GM12865 (cell line): ENCODE data around the gene XRCC4.
"Not testable (repeated sequence)": the region's sequence is repeated elsewhere in the genome, so short reads cannot be mapped to it uniquely, and the experiment has no call there.

Experiments
- DNase-seq: peaks from one replicate; pipeline ENCODE4 v3.0.0; 2010; ENCODE audit warnings: low read depth
- H3K4me3 ChIP-seq: 2 replicates; pipeline ENCODE4 v1.5.1; 2011; ENCODE audit warnings: mild to moderate bottlenecking, low read depth, low read length, control low read depth
- TF ChIP-seq, protein P1 (sequence below): IDR thresholded peaks from 2 replicates; pipeline ENCODE4 v1.5.1; 2011; ENCODE audit warnings: low read length, control low read depth, low read depth, inconsistent platforms; ENCODE audit not compliant: insufficient read depth; ENCODE audit errors: missing control alignments

Gene XRCC4

GRCh38 chr5:83249156-83249555, 171.8 kb downstream of the XRCC4 start:
- TF ChIP-seq, protein P1, sequence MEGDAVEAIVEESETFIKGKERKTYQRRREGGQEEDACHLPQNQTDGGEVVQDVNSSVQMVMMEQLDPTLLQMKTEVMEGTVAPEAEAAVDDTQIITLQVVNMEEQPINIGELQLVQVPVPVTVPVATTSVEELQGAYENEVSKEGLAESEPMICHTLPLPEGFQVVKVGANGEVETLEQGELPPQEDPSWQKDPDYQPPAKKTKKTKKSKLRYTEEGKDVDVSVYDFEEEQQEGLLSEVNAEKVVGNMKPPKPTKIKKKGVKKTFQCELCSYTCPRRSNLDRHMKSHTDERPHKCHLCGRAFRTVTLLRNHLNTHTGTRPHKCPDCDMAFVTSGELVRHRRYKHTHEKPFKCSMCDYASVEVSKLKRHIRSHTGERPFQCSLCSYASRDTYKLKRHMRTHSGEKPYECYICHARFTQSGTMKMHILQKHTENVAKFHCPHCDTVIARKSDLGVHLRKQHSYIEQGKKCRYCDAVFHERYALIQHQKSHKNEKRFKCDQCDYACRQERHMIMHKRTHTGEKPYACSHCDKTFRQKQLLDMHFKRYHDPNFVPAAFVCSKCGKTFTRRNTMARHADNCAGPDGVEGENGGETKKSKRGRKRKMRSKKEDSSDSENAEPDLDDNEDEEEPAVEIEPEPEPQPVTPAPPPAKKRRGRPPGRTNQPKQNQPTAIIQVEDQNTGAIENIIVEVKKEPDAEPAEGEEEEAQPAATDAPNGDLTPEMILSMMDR, result no peak
- H3K4me3 ChIP-seq, result no peak overlapping the region
- DNase-seq, result no peak

GRCh38 chr5:83251849-83252248, 174.5 kb downstream of the XRCC4 start:
- TF ChIP-seq, protein P1, result no peak
- no peak overlapping the region for H3K4me3 ChIP-seq
- no peak for DNase-seq

DNA sequence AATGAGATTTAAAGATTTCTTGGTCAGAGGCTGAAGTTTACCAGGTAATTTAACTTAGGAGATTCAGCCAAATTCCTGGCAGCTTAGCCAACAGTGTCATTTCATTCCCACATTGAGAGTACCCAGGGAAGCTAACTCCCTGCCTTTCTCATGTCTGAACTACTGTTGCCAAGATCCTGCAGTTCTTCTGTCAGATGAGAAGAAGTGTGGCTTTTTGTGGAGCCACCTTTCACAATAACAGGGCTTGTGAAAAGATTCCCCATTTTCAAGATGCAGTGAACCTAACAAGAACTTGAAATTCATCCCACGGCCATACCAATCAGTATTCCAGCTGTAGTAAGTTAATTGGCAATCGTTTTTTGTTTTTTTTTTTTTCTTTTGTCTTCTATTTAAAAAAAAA, 176.4 kb downstream of the XRCC4 start:
- H3K4me3 ChIP-seq, result no peak overlapping the region
- no peak for DNase-seq
- TF ChIP-seq, protein P1, result no peak

GRCh38 chr5:83255268-83255667, 177.9 kb downstream of the XRCC4 start:
- H3K4me3 ChIP-seq, result no peak overlapping the region
- DNase-seq, result no peak
- TF ChIP-seq, protein P1, result no peak

DNA sequence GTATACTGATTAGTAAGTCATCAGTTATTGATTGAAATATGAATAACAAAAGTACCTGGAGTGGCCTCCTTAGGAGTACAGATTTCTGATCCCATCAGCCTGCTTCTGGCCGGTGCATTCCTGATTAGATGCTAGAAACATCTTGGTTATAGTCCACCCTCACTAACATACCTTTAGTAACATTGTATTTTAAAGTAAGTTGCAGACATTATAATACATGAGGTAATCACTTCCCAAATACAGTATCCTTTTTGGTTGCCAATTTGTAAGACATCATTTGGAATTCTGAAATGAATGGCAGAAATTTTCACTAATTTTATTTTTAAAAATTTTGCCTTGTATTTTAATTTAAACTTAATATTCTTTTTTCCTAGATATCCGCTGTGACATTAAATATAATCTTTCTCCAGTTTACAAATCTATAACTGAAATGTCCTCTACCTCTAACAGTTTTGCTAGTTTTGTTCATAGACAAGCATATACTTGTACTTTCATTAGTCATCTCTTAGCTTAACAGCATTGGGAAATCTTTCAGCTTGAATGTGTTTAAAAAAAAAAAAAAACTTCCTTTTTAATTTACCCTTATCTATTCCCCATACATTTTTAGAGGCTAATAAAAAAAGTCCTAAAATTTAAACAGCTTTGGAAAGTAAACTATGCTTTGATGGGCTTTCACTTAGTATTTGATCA, 178.9 kb downstream of the XRCC4 start:
- TF ChIP-seq, protein P1, result no peak
- no peak for DNase-seq
- no peak overlapping the region for H3K4me3 ChIP-seq

- not testable (repeated sequence) for H3K4me3 ChIP-seq, DNase-seq
Observed at GRCh38 chr5:83257684-83258083, 180.3 kb downstream of the XRCC4 start.

DNA sequence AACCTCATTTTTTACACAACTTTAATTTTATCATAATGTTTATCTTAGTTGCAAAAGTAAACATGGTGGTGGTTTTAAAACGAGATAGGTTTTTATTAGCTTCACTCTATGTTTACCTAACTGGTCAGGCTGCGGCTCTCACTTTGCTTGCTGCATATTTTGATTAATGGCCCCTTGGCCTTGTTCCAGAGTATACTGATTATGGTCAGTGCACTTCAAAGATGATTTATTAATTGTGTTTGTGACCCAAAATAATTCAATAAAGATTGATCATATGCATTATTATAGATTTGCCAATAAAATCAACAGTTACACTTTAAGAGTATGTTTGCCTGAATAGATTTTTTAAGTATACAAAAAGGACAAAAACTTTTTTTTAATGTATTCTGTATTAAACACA, 188.0 kb downstream of the XRCC4 start:
- no peak for DNase-seq
- TF ChIP-seq, protein P1, result no peak
- H3K4me3 ChIP-seq, result no peak overlapping the region
